NCI-H1694 (cell line): ENCODE measurements around the gene SUPT6H.
A peak's percentile ranks its signal among the peaks of the same experiment; 100 is the strongest.

Experiments
- DNase-seq: peaks from one replicate; lab custom pipeline; 2025; lab: John Stamatoyannopoulos, UW

SUPT6H gene

GRCh38 chr17:28750178-28751047, 88.4 kb downstream of the SUPT6H start:
- DNase-seq, result peak; percentile 93

DNA sequence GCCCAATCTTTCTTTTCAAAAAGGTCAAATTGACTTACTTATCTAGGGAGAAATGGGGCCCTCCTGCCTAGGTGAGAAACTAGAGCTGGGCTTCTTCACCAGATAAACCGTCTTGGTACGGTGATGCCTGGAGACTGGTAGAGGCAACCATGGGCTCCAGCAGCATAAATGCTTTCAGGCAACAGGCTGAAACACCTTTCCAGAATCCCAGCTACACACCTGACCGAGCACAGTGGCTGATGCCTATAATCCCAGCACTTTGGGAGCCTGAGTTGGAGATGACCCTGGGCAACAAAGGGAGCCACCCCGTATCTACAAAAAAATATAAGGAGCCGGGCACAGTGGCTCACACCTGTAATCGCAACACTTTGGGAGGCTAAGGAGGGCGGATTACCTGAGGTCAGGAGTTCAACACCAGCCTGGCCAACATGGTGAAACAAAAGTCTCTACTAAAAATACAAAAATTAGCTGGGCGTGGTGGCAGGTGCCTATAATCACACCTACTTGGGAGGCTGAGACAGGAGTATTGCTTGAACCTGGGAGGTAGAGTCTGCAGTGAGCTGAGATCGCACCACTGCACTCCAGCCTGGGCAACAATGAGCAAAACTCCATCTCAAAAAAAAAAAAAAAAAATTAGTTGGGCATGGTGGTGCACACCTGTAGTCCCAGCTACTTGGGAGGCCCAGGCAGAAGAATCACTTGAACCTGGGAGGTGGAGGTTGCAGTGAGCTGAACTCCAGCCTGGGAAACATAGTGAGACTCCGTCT, 89.8 kb downstream of the SUPT6H start:
- DNase-seq, result no peak
